HG02610 (cell line): Measurements from ENCODE around the gene UCN3.
A peak's percentile ranks its signal among the peaks of the same experiment; 100 is the strongest.
"Not testable (repeated sequence)": the region's sequence is repeated elsewhere in the genome, so short reads cannot be mapped to it uniquely, and the experiment has no call there.

ENCODE experiments used
- ATAC-seq: cut with Tn5 transposase; IDR thresholded peaks from one replicate; pipeline ENCODE4 v1.9.1; 2021; ENCODE audit warnings: mild to moderate bottlenecking, moderate library complexity; ENCODE audit not compliant: unreplicated experiment

UCN3 gene

GRCh38 chr10:5404208-5405041, 39.7 kb downstream of the UCN3 start, which contains the start of gene TUBAL3:
TSS of gene TUBAL3 (minus strand) at chr10:5404828. CDS start at chr10:5404792, 36 bp downstream.
- ATAC-seq = no peak

- no peak for ATAC-seq
Measured at GRCh38 chr10:5406918-5407317, 42.2 kb downstream of the UCN3 start.

DNA sequence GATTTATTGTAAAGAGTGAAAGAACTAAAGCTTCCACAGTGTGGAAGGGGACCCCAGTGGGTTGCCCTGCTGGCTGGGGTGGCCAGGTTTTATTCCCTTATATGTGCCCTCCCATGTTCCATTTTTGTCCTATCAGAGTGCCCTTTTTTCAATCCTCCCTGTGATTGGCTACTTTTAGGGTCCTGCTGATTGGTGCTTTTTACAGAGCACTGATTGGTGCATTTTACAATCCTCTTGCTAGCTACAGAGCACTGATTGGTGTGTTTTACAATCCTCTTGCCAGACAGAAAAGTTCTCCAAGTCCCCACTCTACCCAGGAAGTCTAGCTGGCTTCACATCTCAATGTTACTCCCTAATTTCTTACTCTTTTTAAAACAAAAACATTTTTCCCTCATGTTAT, 46.0 kb downstream of the UCN3 start:
- not testable (repeated sequence) for ATAC-seq

DNA sequence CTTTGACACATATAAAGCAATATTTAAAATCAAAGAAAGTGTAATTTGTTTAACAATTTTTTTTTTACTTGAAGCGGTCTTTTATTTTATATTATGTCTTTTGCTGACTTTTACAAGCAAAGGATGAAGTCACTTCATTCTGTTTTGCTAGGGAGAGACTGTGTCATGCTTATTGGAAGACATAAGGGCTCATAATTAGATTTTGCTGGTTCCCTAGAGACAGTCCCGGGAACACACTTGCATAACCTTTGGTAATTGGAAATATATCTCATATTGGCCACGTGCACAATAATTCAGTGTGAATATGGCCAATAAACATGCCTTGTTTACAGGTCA, 47.1 kb downstream of the UCN3 start:
- ATAC-seq = peak; percentile 10

- peak; percentile 94 for ATAC-seq
Measured at GRCh38 chr10:5412277-5412941, 47.6 kb downstream of the UCN3 start, which contains the start of gene NET1. TSS of gene NET1 (plus strand) at chr10:5412557. CDS start at chr10:5412693, 136 bp downstream.

- no peak for ATAC-seq
Measured at GRCh38 chr10:5413012-5413938, 48.5 kb downstream of the UCN3 start.

DNA sequence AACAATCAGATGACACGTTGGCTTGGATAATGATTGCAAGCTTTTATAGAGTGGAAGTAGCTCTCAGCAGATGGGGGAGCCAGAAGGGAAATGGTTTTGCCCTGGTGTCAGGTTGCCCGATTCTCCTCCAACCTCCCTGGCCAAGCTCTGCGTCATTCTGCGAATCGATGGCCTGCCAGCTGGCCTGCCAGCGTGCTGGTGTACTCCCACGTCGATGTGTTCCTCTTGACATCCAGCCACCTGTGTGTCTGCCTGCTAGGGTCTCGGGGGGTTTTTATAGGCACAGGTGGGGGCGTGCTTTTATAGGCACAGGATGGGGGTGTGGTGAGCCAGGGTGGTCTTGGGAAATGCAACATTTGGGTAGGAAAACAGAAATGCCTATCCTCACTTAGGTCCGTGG, 52.2 kb downstream of the UCN3 start:
- ATAC-seq = no peak

DNA sequence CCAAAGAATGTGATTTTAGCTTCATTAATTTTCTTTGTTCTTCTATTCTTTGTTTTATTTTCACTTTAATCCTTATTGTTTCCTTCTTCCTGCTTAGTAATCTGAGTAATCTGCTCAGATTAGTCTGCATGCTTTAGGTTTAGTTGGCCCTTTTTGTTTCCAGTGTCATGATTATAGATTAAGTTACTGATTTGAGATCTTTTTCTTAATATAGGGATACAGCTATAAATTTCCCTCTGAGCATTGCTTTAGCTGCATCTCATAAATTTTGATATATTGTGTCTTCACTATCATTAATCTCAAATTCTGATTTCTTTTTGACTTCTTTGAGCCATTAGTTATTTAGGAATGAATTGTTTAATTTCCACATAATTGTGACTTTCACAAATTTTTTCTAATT, 53.8 kb downstream of the UCN3 start:
- ATAC-seq = no peak

- ATAC-seq = no peak
Measured at GRCh38 chr10:5419466-5420094, 54.8 kb downstream of the UCN3 start.

DNA sequence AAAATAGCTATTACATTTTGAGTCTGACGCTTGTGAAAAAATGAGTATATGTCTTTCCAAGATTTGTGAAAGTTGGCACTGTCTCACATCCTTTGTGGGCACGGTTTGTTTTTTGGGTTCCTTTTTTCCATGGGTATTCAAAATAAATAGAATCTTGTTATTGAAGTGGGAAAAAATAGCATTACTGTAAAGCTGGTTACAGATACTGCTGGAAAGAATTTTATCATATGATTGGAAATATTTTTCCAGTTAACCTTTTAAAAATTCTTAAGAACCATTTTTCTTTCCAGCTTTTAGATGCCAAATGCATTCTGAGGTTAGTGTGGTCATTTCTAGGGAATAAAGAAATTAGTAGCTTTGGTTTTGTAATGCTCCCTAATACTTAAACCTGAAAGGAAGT, 59.0 kb downstream of the UCN3 start:
- no peak for ATAC-seq
